GDM1 (cell line): ENCODE measurements around the gene UCP3.

Experiments
- DNase-seq: peaks from one replicate; lab custom pipeline; 2025; lab: John Stamatoyannopoulos, UW

UCP3 gene

DNA sequence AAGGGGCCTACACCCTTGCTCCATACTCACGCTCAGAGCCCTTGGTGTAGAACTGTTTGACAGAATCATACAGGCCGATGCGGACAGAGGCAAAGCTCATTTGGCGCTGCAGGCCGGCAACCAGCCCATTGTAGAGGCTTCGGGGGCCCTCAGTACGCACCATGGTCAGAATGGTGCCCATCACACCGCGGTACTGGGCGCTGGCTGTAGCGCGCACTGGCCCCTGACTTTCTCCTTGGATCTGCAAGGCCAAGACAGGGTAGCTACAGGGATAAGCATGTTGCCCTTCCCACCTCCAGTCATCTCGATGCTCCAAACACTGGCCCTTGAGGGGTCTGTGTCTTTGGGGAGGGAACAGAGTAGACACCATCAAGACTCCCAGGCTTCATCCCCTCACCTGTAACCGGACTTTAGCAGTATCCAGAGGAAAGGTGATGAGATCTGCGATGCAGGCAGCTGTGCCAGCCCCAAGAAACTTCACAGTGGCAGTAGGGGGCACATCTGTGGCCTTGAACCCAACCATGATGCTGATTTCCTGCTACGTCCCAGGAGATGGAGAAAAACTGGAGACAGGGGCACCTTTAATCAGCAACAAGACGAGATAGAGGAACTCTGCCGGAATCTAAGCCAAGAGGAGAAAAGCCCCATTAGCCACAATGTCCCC, 30.9 kb downstream of the UCP3 start:
- DNase-seq = no peak

DNA sequence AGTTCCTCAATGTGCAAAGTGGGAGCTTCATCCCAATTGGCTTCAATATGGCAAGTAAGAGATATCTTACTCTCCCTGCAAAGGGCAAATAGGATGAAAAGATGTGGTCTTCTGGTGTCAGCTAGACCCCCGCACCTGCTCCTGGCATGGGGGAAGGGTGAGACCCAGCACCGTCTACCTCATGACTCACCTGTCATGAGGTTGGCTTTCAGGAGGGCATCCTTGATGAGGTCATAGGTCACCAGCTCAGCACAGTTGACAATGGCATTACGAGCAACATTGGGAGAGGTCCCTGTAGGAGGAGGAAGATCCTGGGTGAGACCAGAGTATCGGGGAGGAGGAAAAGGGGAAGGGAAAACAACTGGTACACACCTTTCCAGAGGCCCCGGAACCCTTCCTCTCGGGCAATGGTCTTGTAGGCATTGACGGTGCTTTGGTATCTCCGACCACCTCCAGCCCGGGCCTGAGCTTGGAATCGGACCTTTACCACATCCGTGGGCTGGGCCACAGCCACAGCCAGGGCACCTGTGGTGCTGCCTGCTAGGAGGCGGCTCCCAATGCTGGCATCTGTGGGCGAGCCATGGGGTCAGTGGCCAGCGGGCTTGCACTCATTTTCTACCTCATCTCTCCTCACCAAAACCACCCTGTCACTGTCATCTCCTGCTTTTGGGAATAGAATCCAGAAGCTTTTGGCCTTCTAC, 32.3 kb downstream of the UCP3 start:
- no peak for DNase-seq

DNA sequence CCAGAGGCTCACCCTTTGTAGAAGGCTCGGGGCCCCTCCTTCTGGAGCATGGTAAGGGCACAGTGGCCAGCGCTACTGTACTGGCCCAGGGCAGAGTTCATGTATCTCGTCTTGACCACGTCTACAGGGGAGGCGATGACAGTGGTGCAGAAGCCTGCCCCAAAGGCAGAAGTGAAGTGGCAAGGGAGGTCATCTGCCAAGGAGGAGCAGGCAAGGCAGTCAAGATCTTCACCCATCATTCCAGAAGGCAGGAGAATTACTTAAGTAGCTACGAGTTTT, 33.5 kb downstream of the UCP3 start:
- no peak for DNase-seq

DNA sequence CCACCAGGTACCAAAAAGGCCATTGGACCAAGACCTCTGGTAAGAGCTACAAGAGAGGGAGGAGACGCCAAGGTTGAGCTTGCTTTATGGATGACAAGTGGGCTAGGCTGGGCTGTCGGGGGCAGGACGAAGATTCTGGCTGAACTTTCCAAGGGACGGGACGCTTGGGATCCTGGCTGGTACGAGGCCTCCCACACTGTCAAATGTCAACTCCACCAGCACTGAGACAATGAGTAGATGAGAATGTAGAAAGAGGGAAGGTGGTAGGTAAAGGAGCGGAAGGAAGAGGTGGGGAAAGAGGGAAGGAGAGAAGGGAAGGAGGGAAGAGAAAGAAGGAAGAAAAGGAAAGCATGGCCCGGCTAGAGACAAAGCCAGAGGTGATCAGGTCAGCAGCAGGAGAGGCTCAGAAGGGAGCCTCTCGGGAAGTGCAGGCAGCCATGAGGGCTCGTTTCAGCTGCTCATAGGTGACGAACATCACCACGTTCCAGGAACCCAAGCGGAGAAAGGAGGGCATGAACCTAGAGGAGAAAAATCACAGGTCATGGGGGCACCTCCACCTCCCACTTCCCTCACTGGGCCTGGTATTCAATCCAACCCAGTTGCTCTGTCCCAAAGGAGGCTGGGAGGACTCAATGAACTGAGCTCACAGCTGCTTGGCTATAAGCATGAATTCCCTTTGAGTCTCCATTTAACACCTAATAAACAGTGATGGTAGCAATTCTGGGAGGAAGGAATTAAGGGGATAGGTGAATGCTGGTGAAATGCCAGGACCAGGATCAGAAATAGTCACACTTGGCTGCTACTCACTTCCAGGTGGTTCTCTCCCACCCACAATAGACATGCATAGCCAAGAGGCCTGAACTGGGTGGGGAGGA, 34.0 kb downstream of the UCP3 start:
- DNase-seq = no peak

DNA sequence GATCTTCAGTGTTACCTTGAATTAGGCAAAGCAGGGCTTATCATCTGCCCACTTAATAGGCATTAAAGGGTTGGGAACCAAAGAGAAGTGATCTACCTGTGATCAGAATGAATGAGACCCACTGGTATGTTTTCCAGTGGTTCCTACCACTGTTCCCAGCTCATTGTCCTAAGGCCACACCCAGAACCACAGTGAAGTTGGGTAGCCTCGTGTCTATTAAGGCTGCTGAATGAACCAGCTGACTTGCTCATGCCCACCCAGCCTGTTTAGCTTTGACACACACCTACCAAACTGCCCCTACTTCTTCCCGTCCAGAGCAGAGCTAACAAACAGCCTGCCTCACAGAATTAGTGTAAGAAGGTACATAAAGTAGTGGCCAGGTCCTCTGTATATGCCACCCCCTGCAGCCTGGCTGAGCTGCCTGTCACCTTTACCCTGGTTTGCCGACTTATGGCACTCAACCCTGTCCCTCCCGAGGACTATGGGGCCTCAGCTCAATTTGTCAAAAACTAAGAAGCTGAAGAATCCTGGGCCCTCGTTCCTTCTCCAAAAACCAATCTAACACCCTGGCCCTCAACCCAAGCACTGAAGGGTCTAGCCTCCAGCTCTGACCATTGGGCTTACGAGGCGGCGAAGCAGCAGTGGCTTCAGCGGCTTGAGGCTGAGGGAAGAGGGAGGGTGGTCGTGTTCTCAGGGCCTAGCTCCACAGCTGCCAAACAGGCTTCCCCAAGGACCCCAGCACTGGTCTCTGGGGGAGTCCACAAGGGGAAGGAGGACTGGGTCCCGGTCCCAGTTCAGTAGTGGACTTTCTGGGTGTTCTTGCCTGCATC, 36.0 kb downstream of the UCP3 start:
- no peak for DNase-seq

DNA sequence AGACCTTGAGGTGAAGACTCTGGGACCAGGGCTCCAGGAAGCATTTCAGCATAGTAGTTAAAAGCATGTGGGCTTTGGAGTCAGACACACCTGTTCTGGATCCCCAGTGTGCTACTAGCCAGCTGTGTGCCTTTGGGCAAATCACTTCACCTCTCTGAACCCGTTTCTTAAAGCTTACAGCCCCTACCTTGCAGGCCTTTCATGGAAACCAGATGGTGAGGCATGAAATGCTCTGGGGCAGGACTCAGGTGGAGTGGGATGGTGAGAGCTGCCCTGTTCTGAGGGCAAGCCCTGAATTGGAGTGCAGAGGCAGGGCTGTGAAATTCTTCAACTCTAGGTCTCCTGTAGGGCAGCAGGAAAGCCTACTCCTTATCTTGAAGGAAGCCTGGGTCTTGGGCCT, 36.7 kb downstream of the UCP3 start:
- DNase-seq = no peak

DNA sequence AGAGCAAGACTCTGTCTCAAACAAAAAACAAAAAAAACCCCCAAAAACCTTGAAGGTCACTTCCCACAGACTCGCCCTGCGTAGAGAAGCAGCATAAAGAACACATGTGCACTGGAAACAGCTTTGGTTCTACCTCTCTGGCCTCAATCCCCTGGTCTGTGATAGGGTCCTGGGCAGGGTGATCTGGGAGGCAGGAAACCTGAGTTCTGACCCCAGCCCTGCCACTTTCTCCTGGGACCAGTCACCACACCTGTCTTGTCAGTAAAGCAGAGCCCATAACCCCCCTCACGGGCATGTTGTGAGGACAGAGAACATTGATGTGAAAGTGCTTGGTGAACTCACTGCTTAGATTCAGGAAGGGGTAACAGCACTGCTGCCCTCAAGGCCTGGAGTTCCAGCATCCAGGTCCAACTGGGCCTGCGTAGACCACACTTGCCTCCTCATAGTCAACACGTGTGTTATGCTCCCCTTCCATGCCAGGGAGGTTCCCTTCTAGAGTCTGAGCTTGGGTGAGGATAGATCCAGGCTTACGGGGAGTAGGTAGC, 37.6 kb downstream of the UCP3 start:
- no peak for DNase-seq

DNA sequence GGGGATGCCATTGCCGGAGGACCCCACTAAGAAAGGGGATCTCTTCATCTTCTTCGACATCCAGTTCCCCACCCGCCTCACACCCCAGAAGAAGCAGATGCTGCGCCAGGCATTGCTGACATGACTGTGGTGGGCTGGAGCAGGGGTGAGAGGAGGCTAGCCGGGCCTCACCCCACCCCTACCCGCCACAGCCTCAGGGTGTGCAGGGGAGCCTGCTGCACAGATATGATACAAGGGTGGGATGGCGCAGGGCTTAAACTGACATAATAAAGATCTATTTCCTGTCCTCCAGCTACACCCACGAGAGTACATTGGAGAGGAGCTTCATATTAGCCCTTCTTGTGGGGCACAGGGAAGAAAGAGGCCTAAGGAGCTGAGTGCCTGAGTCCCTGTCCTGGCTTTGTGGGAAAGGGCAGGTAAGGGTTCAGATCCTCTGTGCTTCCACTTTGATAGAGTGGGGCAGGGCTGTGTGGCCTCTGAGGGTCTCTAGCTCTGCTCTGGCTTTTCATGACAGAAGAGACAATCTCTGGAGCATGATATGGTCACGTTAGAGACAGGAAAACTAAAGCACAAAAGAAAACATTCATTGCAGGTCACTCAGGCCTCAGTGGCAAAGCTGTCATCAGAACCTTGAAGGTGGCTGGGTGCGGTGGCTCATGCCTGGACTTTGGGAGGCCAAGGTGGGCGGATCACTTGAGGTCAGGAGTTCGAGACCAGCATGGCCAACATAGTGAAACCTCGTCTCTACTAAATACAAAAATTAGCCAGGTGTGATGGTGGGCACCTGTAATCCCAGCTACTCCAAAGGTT, 38.7 kb downstream of the UCP3 start:
- DNase-seq = no peak

DNA sequence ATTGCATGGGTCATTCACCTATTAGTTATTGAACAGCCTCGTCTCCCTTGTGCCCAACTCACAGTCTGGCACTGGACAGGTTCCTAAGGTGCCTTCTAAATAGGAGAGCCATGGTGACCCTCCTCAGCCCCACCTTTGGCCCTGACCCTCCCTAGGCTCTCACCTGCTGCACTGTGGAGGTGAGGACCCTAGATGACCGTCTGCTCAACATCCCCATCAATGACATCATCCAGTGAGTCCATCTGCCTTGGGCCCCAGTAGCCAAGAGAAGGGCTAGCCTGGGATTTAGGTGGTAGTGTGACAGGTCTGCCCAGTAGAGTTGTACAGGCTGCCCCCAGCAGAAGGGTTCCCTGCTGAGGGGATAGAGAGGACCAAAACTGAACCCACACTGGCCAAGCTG, 39.8 kb downstream of the UCP3 start:
- DNase-seq = no peak

DNA sequence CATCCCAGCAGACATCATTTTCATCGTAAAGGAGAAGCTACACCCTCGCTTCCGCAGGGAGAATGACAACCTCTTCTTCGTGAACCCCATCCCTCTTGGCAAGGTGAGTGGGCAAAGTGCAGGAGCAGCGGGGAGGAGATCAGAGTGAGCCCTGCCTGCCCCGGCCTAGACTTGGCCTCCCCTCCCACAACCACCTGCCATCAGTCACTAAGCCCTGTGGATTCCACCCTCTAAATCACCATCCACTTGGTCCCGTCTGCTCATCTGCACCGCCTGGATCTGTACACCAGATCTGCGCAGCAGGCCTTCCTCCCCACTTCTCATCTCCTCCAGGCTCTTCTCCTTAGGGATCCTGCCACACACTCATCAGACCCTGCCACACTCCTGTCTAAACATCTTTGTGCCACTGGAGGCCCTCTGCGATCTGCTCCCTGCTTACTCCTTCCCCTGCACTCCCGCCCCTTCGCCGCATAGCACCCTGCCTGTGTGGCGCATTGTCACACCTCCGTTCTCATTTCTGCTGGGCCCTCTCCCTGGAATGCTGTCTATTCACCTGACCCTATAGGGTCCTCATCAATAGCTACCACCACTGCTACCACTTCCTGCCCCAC, 40.4 kb downstream of the UCP3 start:
- no peak for DNase-seq

DNA sequence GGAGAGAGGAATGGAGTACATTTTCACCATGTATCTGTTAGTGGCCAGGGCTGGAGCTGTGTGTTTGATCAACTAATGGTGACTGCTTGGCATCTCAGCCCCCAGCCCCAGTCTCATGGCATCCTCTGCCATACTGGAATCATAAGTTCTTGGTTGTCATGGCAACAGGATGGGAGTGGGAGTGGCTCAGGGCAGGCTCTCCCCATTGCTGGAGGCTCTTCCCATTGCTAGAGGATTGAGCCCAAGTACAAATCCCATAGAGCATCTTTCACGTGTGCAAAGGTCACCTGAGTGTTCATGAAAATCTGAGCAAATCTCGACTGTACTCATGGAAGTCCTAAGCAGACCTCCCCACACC, 43.1 kb downstream of the UCP3 start:
- no peak for DNase-seq

DNA sequence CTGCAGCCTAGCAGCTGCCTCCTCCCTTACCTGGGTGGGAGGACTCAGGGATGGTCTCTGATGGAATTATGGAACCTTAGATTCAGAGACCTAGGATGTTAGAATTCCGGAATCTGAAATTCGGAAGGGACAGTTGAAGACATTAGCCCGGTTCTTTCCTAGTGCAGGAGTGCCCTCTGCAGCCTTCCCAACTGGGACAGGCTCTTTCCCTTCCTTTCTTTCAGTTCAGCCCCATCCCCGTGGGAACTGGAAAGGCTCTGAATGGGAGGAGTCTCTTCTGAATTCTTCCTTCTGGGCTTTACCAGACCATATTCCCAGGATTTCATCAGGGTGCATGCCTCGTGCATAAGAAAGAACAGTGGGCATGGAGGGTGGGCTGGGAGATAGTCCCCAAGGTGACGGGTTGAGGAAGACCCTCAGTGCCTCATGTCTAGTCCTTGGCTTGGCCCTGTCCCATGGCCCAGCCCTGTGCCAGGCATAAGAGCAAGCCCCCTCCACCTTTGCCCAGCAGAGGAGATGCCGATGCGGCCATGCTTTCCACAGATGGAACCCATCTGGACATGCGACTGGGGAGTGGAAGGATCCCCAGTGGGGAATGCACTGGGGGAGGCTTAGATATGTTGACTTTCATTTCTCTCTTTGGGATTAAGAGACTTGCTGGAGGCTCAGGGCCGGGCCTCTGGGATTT, 43.7 kb downstream of the UCP3 start:
- DNase-seq = no peak

DNA sequence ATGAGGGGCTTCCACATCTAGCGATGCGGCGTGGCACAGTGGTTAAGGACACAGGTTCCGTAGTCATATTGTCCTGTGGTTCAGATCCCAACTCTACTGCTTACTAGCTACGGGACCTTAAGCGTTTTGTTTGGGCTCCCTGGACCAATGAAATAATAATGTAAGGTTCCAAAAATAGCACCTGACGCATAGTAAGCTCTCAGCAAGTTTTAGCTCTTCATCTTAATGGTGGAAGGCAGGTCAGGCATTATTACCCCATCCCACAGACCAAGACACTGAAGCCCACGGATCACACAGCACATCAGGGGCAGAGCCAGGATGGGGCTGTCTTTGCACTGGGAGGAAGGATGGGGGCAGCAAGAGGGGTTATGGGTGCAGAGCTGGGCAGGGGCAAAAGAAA, 45.0 kb downstream of the UCP3 start:
- DNase-seq = no peak

DNA sequence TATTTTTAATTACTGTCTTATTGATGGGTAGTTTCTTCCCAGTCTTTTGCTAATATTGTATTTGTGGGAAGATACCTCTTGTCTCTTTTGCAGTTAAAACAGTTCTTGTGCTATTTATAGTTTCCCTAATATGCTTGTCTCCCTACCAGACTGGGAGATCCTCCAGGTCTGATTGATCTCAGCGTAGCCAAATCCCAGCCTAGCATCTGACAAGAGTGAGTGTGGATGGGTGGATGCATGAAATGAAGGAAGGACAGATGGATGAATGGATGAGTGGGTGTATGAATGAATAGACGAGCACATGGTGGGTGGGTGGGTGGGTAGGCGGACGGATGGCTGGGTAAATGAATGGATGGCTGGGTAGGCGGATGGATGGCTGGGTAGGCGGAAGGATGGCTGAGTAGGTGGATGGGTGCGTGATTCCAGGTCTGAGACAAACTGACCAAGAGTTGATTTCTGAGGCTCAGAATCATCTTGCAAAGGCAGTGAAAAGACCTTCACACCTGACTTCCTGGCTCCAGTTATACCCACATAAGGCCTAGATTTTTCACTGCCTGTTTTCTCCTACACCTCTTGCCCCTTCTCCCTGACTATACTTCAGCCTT, 46.7 kb downstream of the UCP3 start:
- DNase-seq = no peak

DNA sequence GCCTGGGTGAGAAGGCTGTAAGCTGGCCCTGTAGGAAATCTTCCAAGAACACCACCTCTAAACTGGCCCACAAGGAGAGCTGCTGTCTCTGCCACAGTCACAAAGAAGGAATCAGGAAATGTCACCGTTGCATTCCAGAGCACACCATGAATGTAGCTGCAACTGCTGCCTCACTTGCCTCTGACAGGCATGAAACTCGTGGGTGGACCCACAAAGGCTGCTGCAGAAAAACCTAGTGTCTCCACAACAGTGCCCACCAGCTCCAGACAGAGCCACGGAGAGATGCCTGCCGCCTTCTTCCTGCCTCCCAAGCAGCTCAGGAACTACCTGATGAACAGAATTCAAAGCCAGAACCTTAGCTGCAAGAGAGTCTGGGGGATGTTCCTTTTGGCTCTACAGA, 47.6 kb downstream of the UCP3 start:
- DNase-seq = no peak

DNA sequence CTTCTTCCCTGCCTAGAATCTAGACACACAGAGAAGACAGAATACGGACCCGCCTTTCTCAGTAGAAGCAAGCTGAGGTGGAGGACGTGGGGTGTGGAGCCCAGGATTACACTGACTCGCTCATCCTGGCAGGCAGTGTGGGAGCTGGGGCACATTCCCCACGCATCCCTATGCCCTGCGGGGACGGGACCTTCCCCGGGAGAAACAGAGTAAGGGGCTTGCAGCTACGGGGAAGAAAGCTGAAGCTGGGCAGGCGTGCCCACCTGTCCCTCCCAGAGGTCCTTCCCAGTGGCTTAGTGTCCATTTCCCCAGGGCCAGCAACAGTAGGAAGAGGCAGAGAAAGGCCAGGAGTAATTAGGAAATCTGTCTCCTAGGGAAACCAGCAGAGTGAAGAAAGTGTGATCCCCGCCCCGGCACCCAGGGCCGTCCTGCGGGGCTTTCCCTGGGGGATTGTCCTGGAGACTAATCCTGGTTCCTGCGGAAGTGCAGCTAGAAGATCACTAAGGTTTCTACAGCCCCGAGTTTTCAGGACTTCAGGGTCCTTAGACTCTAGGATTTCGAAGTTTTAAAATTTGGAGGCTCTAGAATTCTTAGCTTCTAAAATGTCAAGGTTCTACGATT, 50.3 kb downstream of the UCP3 start:
- DNase-seq = no peak

DNA sequence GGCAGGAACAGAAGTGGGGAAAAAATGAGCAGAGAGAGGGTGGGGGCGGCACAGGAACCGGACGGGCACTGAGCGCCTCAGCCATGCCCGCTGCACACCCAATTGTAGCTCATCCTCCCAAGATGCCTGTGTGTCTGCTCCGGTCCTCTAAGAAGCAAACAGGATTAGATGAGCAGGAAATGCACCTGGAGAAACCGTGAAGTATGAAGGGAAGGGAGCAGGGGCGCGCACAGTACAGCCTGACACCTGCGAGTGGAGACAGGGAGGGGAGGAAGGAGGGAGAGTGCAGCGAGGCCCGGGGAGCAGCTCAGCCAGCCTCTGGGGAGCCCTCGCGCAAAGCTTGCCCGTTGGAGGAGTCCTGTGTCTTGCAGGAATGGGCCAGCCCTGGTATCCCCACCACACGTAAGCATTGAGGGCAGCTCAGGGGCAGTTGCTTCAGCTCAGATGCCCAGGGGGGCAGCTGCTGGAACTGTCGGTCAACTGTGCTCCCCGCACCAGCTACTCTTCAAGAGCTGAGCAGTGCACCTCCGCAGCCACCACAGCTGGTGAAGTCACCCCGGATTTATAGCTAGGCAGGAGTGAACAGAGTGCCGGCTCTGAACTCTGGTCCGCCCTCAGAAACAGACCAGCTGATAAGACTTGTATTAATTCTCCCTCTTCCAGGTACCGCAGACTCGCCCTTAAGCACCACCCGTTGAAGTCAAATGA, 51.1 kb downstream of the UCP3 start:
- no peak for DNase-seq

DNA sequence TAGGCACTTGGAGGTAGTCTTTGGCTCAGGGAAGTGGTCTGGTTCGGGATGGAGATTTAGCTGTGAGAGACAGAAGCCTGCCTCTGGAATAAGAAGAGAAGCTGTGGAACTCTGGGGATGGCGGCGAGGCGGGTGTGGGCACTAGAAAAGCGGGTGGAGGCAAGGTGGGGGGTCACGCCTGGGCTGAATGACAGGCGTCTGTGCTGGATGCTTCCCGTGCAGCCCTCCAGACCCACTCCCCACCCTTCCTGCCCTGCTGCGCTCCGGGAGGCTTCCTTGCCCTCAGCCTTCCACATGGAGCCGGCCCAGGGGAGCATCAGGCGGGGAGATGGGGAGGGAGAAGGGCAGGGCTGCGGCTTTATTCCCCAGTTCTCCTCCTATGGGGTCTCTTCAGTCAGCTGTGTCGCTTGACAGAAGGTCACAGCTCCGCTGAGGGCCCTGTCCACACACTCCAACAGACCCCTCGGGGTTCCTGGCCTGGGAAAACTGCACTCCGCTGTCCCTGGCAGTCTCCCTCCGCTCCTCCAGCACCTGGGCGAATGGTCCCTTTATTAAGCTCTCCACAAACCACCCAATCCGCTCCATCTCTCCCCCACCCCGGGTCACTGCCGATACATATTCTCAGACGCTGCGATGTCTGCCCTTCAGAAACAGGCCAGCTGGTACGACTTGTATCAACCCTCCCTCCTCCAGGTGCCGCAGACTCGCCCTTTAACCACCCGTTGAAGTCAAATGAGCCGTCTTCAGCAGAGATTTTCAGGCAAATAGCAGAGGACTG, 51.8 kb downstream of the UCP3 start:
- DNase-seq = no peak
